Mesangial cell (primary cell): Measurements from ENCODE around the gene GPRC6A. TPM values are rescaled to one million over a fixed set of nuclear protein-coding genes. Genes with fewer than 3 reads are reported as not detected.

ENCODE experiments used
- total RNA-seq: library from RNA; depleted of rRNA; stranded (reverse); fragments of >200 nt; gene quantifications from 2 replicates; pipeline ENCODE4 v1.2.3, GENCODE V29; 2015

The GPRC6A gene
- total RNA-seq = not detected in 2 replicates

GRCh38 chr6:116828983-116829382, at the start of gene GPRC6A:
GPRC6A (minus strand) TSS chr6:116829083; CDS start chr6:116829013, 70 bp downstream.

GRCh38 chr6:116876635-116877611, 48.0 kb upstream of the GPRC6A start, which contains the start of gene RFX6:
RFX6 (plus strand) TSS chr6:116877242; CDS start chr6:116877276, 34 bp downstream.

GRCh38 chr6:116764961-116765841, 63.7 kb downstream of the GPRC6A start, which contains the start of gene FAM162B:
FAM162B (minus strand) TSS chr6:116765719; CDS start chr6:116765576, 143 bp downstream.

Other genes with a start within 250 kb of the GPRC6A start
- gene RSPH4A, start 212.6 kb downstream of the GPRC6A start, total RNA-seq = 0.13 and 0.16 TPM in 2 replicates
- gene ZUP1, start 160.3 kb downstream of the GPRC6A start, total RNA-seq = 4.6 and 5.5 TPM in 2 replicates
- gene KPNA5, start 147.9 kb downstream of the GPRC6A start, total RNA-seq = 4.2 and 4.4 TPM in 2 replicates
- not detected in 2 replicates for gene FAM162B, start 63.4 kb downstream of the GPRC6A start, total RNA-seq
- not detected in 2 replicates for gene RFX6, start 48.2 kb upstream of the GPRC6A start, total RNA-seq